Measurements from ENCODE around the gene FAR1. TPM values are rescaled to one million over a fixed set of nuclear protein-coding genes. Genes with fewer than 3 reads are reported as not detected.
A peak's percentile ranks its signal among the peaks of the same experiment; 100 is the strongest.

Gene FAR1
- total RNA-seq, 2 donors from 2014 or later = 22.7 to 48.4 TPM

DNA sequence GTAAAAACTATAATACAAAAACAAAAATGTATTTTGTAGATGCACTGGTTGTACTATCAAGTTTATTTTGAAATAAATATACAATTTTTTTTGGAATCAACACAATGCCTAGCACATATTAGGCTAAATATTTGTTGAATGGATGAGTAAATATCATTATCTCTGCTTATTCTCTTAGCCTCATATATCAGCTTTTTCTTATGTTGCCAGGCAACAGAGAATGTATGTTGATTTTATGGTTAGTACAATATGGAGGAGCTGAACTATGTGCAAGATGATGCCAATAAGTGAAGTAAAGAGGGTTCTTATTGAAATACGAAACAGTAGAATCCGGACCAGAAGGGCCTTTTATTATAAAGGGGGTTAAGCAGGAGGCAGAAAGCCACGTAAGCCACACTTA is 94.9 kb downstream of the FAR1 start:
- H3K36me3 Mint-ChIP-seq (ENCODE audit: low read depth) = no peaks in the 10 kb centered on the region
- H3K27ac Mint-ChIP-seq = no peak overlapping the region
- no peaks in the 10 kb centered on the region for H3K9me3 Mint-ChIP-seq
- no peaks in the 10 kb centered on the region for H3K4me1 Mint-ChIP-seq
- H3K4me3 Mint-ChIP-seq = no peak overlapping the region
- no peaks in the 10 kb centered on the region for H3K27me3 Mint-ChIP-seq
- ATAC-seq (replicated peaks) = no peak

DNA sequence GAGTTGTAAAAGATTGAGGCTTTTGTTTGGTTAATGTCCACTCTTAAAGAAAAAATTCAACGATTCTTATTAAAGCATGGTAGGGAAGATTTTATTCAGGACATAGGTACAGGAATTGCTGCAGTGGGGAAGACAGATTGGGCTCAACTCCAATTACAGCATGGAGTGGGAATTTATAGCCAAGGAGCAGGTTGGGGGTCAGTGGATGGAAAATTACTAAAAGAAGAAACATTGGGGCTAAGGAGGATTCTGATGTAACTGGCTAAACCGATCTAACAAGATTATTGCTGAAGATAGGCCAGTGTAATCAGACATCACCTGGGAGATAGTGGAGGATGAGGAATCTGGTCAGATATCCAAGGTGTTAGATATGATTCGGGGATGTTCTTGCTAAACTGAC is 97.4 kb downstream of the FAR1 start:
- Mint-ChIP-seq H3K27me3 (no peaks in the 10 kb centered on the region), H3K36me3 (ENCODE audit: low read depth) (no peaks in the 10 kb centered on the region), H3K4me3 (no peak overlapping the region), H3K27ac (no peak overlapping the region), H3K4me1 (no peaks in the 10 kb centered on the region), H3K9me3 (no peaks in the 10 kb centered on the region)
- no peak for ATAC-seq (replicated peaks)

DNA sequence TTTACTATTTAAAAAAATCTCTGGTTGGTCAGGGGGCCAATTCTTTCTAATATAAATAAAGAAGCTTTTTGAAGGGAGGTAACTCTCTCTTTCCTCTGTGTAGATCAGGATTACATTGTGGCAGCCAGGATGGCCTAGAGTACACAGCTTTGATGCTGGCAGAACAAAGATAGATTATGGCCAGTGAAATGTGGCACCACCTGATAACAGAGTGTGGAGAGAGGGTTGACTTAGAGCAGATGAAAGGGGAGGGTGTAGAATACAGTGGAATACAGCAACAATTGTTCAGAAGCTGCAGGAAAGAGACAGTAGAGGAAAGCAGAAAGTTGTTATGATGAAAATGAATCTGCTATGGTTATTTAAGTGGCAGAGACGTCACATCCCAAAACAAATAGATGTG is 99.0 kb downstream of the FAR1 start:
- no peaks in the 10 kb centered on the region for H3K36me3 Mint-ChIP-seq (ENCODE audit: low read depth)
- no peak overlapping the region for H3K27ac Mint-ChIP-seq
- no peak overlapping the region for H3K4me3 Mint-ChIP-seq
- H3K9me3 Mint-ChIP-seq = no peaks in the 10 kb centered on the region
- H3K27me3 Mint-ChIP-seq = no peaks in the 10 kb centered on the region
- no peak for ATAC-seq (replicated peaks)
- H3K4me1 Mint-ChIP-seq = no peaks in the 10 kb centered on the region

DNA sequence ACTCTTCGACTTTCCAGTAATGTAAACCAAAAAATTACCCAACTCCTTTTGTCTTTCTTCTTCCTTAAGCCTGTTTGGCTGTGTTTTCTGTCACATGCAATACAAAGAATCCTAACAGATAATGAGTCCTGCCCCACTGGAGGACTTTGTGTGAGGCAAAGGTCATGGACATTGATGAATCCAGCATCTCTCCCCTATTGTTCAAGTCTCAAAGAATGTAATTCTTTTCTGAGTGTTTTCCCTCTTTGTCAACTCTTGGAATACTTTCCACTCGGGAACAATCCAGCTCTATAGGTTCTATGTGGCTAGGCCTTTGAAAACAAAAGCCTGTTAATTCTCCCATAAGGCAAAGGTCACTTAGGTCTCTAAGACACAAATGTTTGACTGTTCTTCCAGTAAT is 100.7 kb downstream of the FAR1 start:
- no peaks in the 10 kb centered on the region for H3K36me3 Mint-ChIP-seq (ENCODE audit: low read depth)
- H3K27me3 Mint-ChIP-seq = no peaks in the 10 kb centered on the region
- H3K27ac Mint-ChIP-seq = no peak overlapping the region
- no peak for ATAC-seq (replicated peaks)
- no peaks in the 10 kb centered on the region for H3K9me3 Mint-ChIP-seq
- H3K4me3 Mint-ChIP-seq = no peak overlapping the region
- no peaks in the 10 kb centered on the region for H3K4me1 Mint-ChIP-seq

DNA sequence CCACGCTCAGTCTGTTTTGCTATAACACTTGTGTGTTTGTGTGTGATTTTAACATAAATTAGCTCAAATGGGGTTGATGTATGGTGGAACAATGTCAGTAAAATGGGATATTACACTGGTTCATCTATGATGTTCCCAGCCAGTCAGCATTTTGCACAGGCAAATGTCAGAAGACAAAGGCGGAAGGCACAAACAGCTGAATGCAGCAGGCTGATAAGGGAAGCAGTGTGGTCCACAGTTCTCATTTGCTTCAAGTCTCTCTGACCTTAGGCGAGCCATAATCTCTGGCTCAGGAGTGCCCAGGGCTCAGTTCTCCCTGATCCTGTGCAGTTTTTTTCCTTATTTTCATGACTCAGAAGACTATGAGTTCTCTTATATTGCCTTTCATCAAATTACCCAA is 102.7 kb downstream of the FAR1 start:
- Mint-ChIP-seq H3K27ac (no peak overlapping the region), H3K27me3 (no peaks in the 10 kb centered on the region), H3K9me3 (no peaks in the 10 kb centered on the region), H3K4me1 (no peaks in the 10 kb centered on the region), H3K36me3 (ENCODE audit: low read depth) (no peaks in the 10 kb centered on the region), H3K4me3 (no peak overlapping the region)
- ATAC-seq (replicated peaks) = no peak

DNA sequence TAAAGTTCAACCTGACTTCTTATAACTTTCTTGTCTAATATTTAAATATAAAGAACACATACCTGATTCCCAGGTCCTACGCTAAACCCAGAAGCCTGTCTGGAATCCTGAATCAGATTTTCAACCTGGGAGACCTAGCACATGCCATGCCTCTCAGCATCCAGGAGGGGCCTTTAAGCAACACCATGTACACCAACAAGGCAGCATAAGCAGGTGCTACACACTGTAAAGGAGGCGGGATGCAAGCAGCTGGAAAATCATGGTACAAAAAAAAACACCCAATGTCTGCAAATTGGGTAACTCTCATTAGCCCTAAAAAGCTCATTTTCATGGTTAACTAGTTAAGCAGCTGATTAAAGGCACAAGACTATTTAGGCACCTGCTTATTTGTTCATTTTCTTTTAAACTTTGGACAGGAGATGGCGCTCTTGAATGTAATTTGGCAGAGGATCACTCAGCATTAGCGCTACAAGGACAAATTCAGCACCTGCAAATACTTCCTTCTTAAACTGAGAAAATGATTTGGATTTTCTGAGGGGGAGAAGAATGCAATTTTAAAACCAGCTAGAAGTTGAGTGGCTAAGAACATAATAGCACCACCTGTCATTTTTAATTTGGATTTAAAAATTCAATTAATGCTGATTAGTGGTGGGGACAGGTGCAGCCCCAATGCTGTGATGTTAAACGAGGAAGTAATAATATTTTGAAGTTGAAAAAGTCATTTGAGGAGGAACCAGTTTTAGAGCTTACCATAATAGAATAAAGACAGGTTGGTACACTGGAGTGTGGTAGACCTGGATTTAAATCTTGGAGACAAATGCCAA is 104.0 kb downstream of the FAR1 start:
- H3K9me3 Mint-ChIP-seq = no peaks in the 10 kb centered on the region
- no peaks in the 10 kb centered on the region for H3K27me3 Mint-ChIP-seq
- no peak overlapping the region for H3K27ac Mint-ChIP-seq
- no peak overlapping the region for H3K4me3 Mint-ChIP-seq
- peak; percentile 62 for ATAC-seq (replicated peaks)
- H3K4me1 Mint-ChIP-seq = no peaks in the 10 kb centered on the region
- no peaks in the 10 kb centered on the region for H3K36me3 Mint-ChIP-seq (ENCODE audit: low read depth)

DNA sequence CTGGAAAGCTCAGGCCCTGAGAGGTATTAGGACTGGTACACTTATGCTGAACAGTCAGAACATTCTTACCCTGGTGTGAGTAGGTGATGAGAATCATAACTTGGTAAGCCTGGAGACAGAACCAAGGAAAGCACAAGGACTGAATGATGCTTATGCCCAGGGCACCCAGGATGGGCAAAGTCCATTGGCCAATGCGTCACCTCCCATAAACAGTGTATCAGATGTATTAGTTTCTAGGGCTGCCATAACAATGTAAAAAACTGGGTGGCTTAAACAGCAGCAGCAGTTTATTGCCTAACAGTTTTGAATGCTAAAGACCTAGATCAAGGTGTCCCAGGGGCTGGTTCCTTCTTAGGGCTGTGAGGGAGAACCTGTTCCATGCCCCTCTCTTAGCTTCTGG is 107.0 kb downstream of the FAR1 start:
- Mint-ChIP-seq H3K9me3 (no peaks in the 10 kb centered on the region), H3K27ac (no peak overlapping the region), H3K4me3 (no peak overlapping the region), H3K4me1 (no peaks in the 10 kb centered on the region), H3K36me3 (ENCODE audit: low read depth) (no peaks in the 10 kb centered on the region), H3K27me3 (no peaks in the 10 kb centered on the region)
- no peak for ATAC-seq (replicated peaks)

DNA sequence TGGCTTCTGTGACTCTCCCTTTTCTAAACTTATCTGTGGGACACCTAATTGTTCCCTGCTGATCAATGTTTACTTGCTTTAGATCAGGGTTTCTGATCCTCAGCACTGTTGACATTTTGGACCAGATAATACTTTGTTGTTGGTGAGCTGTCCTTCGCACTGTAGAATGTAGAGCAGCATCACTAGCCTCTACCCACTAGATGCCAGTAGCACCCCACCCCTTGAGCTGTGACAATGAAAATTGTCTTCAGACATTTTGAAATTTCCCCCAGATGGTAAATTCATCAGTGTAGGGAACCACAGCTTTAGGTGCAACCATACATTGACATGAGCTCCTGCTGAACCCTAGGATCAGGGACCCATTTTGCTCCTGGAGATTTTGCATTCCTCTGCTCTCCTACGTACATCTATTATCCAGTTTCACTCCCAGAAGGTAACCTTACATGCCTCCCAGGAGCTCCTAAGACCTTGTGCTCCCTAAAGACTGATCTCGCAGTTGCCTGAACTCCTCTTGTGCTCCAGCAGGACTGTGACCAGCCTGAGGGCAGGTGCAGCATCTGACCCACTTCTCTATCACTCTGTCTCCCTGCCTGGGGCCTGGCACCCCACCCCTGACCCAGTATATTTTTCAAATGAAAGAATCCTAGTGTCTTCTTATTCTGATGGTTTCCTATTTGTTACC is 107.8 kb downstream of the FAR1 start:
- Mint-ChIP-seq H3K9me3 (no peaks in the 10 kb centered on the region), H3K36me3 (ENCODE audit: low read depth) (no peaks in the 10 kb centered on the region), H3K4me1 (no peaks in the 10 kb centered on the region), H3K4me3 (no peak overlapping the region), H3K27me3 (no peaks in the 10 kb centered on the region), H3K27ac (no peak overlapping the region)
- no peak for ATAC-seq (replicated peaks)

DNA sequence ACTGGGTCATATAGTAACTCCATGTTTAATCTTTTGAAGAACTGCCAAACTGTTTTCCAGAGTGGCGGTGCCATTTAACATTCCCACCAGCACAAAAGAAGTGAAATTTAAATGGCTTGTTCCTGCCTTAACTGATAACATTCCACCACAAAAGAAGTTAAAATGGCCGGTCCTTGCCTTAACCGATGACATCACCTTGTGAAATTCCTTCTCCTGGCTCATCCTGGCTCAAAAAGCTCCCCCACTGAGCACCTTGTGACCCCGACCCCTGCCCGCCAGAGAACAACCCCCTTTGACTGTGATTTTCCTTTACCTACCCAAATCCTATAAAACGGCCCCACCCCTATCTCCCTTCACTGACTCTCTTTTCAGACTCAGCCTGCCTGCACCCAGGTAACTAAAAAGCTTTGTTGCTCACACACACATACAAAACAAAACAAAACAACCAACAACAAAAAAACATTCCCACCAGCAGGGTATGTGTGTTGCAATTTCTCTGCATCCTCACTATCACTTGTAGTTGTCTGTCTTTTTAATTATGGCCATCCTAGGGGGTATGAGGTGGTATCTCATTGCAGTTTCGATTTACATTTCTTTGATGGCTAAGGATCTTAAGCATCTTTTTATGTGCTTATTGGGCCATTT is 109.0 kb downstream of the FAR1 start:
- Mint-ChIP-seq H3K27ac (no peak overlapping the region), H3K9me3 (no peaks in the 10 kb centered on the region), H3K4me1 (no peaks in the 10 kb centered on the region), H3K36me3 (ENCODE audit: low read depth) (no peaks in the 10 kb centered on the region), H3K4me3 (no peak overlapping the region), H3K27me3 (no peaks in the 10 kb centered on the region)
- no peak for ATAC-seq (replicated peaks)

DNA sequence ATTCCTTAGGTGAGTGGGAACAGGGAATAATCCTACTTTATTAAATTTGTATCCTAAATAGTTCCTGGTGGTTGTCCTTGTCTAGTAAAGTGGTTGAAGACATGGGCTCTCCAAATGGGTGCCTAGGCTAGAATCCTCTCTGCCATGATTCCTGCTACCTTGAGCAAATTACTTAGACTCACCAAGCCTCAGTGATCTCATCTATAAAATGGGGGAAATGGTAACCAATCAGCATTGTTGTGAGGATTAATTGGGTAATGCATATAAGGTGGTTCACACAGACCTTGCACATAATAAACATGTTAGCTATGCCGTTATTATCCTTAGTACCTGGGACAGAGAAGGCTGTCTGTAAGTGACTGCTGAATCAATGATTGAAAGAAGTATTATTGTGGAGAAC is 109.9 kb downstream of the FAR1 start:
- no peaks in the 10 kb centered on the region for H3K4me1 Mint-ChIP-seq
- H3K9me3 Mint-ChIP-seq = no peaks in the 10 kb centered on the region
- no peaks in the 10 kb centered on the region for H3K27me3 Mint-ChIP-seq
- no peaks in the 10 kb centered on the region for H3K36me3 Mint-ChIP-seq (ENCODE audit: low read depth)
- no peak overlapping the region for H3K4me3 Mint-ChIP-seq
- ATAC-seq (replicated peaks) = no peak
- H3K27ac Mint-ChIP-seq = no peak overlapping the region

DNA sequence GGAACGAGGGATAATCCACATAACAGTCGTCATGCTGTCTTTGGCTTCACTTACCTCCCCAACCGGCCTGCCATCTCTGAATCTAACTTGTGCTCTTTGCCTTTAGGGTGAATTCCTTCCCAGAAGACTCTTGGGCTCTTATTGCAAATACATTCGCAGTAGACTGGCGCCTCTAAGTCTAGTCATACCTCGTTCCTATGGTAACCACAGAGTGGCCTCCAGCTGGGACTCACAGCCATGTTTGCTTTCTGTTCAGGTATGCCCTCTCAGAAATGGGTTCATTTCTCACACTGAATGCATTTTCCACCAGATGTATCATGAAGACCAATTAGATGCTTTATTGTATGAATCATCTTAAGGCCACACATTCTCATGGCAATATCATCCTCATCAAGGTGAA is 112.7 kb downstream of the FAR1 start:
- no peaks in the 10 kb centered on the region for H3K36me3 Mint-ChIP-seq (ENCODE audit: low read depth)
- no peaks in the 10 kb centered on the region for H3K27me3 Mint-ChIP-seq
- H3K4me1 Mint-ChIP-seq = no peaks in the 10 kb centered on the region
- no peak for ATAC-seq (replicated peaks)
- H3K4me3 Mint-ChIP-seq = no peak overlapping the region
- no peaks in the 10 kb centered on the region for H3K9me3 Mint-ChIP-seq
- no peak overlapping the region for H3K27ac Mint-ChIP-seq

Other genes with a start within 250 kb of the FAR1 start
- gene BTBD10, start 205.4 kb upstream of the FAR1 start, total RNA-seq = 10 to 100 TPM; 16.8 to 25.0 TPM
- gene PTH, start 172.7 kb upstream of the FAR1 start, total RNA-seq = not detected

Data from activated T-helper 17 cell treated with anti-CD3 and anti-CD28 coated beads, Interleukin-2, amount 50 U/mL, for 72 hours (primary cell).